ENCODE results near the gene RAB11FIP4. TPM values are rescaled to one million over a fixed set of nuclear protein-coding genes. Genes with fewer than 3 reads are reported as not detected.

The RAB11FIP4 gene
- total and polyA plus RNA-seq, 8 donors: 6.5 to 42.7 (median 24.5) TPM

DNA sequence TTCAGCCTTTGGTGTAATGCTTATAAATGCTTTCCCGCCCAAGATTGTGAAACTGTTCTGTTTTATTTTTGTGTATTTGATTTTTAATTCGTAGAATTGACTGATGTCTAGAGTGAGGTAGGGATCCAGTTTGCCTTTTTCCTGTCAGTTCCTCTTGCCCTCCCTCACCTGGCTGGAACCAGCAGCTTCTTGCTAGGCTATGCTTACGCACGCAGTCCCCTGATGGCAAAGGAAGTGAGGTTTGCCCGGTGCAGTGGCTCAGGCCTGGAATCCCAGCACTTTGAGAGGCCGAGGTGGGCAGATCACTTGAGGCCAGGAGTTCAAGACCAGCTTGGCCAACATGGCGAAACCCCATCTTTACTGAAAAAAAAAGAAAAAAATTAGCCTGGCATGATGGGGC lies 51.9 kb downstream of the RAB11FIP4 start:
- H3K4me1 ChIP-seq: peaks cover 0 to 4% (median 0%) of the 10 kb centered on the region in 3 donors
- no peak overlapping the region for H3K27ac ChIP-seq
- H3K36me3 ChIP-seq: no peaks in the 10 kb centered on the region
- no peak for DNase-seq
- no peaks in the 10 kb centered on the region for H3K9me3 ChIP-seq
- no peak for ATAC-seq
- intact Hi-C loops (cut with DNase I): no loop called here
- TF ChIP-seq, protein P1, sequence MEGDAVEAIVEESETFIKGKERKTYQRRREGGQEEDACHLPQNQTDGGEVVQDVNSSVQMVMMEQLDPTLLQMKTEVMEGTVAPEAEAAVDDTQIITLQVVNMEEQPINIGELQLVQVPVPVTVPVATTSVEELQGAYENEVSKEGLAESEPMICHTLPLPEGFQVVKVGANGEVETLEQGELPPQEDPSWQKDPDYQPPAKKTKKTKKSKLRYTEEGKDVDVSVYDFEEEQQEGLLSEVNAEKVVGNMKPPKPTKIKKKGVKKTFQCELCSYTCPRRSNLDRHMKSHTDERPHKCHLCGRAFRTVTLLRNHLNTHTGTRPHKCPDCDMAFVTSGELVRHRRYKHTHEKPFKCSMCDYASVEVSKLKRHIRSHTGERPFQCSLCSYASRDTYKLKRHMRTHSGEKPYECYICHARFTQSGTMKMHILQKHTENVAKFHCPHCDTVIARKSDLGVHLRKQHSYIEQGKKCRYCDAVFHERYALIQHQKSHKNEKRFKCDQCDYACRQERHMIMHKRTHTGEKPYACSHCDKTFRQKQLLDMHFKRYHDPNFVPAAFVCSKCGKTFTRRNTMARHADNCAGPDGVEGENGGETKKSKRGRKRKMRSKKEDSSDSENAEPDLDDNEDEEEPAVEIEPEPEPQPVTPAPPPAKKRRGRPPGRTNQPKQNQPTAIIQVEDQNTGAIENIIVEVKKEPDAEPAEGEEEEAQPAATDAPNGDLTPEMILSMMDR (IDR thresholded peaks at IDR 0.05): no peak
- no peak overlapping the region for H3K4me3 ChIP-seq
- H3K27me3 ChIP-seq: no peaks in the 10 kb centered on the region
- FAIRE-seq: no peak
- 84 to 91% methylated on average over 7 of the region's 7 CpGs for WGBS, 2 donors

DNA sequence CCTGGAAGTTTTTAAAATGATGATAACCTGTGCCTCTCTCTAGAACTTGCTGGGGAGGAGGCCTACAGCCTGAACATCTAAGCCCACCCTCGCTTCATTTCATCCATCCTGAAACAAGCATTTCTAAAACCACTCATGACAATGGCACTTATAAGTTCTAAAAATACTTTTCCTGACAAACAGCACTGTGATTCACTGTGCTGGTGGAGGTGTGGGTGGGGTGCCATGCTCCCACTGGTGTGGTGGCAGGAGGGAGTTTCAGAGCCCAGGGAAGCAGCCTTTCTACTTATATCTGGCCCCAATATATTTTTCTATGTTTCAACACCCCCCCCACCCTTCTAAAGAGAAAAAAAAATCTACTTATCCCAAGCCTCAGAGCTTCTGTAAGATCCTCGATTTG lies 52.6 kb downstream of the RAB11FIP4 start:
- no peak for FAIRE-seq
- Histone ChIP-seq H3K4me3 (no peak overlapping the region), H3K27ac (no peak overlapping the region), H3K27me3 (no peaks in the 10 kb centered on the region), H3K36me3 (no peaks in the 10 kb centered on the region), H3K4me1 (peaks cover 0 to 4% (median 0%) of the 10 kb centered on the region in 3 donors), H3K9me3 (no peaks in the 10 kb centered on the region)
- intact Hi-C loops (cut with DNase I): no loop called here
- 81 to 86% methylated on average over 2 of the region's 2 CpGs for WGBS, 2 donors
- no peak for ATAC-seq
- DNase-seq: no peak
- TF ChIP-seq, protein P1 (IDR thresholded peaks at IDR 0.05): no peak

DNA sequence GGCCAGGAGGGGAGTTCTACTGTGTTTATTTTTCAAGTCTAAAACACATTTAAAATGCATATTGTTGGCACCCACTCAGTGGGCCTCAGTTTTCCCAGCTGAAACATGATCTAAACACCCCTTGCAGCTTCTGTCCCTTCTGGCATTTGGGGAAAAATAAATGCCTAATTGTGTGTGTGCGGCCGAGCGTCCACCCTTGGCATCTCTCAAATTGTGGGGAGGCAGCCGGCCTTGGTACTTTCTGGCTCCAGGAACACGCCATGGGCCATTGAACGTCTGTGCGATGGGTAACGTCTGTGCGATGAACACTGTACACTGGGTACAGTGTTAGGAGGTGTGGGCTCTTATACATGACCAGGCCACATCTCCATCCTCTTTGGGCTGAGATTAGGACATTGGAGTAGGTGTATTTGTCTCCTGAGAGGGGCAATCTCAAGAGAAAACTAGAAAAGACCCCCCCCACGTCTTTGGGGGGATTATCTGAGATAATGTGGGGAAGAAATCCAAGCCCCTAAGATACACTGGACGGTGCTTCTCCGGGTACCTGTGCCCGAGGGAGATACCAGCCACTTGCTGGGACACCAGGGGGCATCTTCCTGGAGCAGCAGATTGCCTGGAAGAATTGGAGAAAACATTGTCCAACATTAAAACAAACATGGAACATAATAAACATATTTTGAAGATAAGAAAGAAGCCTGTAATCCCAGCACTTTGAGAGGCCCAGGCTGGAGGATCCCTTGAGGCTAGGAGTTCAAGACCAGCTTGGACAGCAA lies 54.9 kb downstream of the RAB11FIP4 start:
- FAIRE-seq (no peak), ATAC-seq (no peak), DNase-seq (peak in 1 of 6 donors; percentile 10)
- H3K4me3 ChIP-seq: no peak overlapping the region
- H3K4me1 ChIP-seq: no peaks in the 10 kb centered on the region
- H3K27ac ChIP-seq: no peak overlapping the region
- H3K36me3 ChIP-seq: no peaks in the 10 kb centered on the region
- no peaks in the 10 kb centered on the region for H3K9me3 ChIP-seq
- WGBS, 2 donors: 85 to 86% methylated on average over 13 of the region's 13 CpGs
- no peaks in the 10 kb centered on the region for H3K27me3 ChIP-seq
- intact Hi-C loops (cut with DNase I): no loop called here
- TF ChIP-seq, protein P1 (IDR thresholded peaks at IDR 0.05): no peak

DNA sequence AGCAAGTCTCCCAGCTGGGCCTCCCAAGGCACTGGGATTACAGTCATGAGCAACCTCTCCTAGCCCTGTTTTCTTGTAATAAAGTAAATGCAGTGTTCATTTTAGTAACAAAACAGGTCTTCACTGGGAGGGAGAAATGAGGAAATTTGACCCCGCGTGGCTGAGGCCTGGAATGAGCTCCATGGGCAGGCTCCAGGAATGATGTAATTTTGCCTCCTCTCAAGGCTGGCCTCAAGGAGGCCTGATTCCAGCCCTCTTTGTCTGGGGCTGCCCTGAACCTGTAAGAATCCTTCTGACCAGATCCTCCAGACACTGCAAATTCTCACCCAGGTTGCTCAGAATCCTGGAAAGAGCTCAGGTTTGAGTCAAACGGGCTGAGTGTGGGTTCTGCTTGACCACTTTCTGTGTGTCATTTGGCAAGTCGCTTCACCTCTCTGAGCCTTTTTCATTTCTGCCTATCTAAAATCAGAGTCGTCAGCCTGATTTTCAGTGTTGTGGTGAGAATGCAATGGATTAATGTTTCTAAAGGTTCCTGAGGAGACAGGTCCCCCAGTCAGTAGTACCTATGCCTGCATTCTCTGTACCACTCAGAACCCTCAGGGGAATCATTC lies 57.1 kb downstream of the RAB11FIP4 start:
- H3K27me3 ChIP-seq: no peaks in the 10 kb centered on the region
- intact Hi-C loops (cut with DNase I): no loop called here
- TF ChIP-seq, protein P1 (IDR thresholded peaks at IDR 0.05): no peak
- no peaks in the 10 kb centered on the region for H3K9me3 ChIP-seq
- peaks cover 0 to 3% (median 0%) of the 10 kb centered on the region in 3 donors for H3K4me1 ChIP-seq
- no peak overlapping the region for H3K27ac ChIP-seq
- FAIRE-seq (no peak), ATAC-seq (peak in 1 of 4 donors; percentile 18), DNase-seq (no peak)
- no peak overlapping the region for H3K4me3 ChIP-seq
- H3K36me3 ChIP-seq: no peaks in the 10 kb centered on the region
- 74 to 81% methylated on average over 5 of the region's 5 CpGs for WGBS, 2 donors

DNA sequence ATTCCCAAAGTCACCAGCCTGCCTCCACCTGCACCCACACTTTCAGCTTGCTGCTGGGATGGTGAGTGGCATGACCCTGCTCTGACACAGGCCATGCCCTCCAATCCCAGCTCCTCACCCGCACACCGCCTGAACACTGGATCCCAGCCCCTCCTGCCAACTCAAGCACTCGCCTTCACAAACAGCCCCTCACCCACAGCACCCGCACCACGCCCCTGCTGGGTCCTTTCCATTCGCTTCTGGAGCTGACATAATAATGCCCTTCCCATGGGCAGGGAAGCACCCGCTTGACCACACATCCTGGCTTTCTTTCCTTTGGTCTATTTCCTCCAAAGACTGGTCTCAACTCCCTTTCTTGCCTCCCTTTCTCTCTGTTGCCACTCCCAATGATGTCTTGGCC lies 57.6 kb downstream of the RAB11FIP4 start:
- FAIRE-seq (no peak), ATAC-seq (no peak), DNase-seq (no peak)
- intact Hi-C loops (cut with DNase I): no loop called here
- no peaks in the 10 kb centered on the region for H3K36me3 ChIP-seq
- peaks cover 0 to 3% (median 0%) of the 10 kb centered on the region in 3 donors for H3K4me1 ChIP-seq
- WGBS, 2 donors: 91 to 92% methylated on average over 7 of the region's 7 CpGs
- H3K4me3 ChIP-seq: no peak overlapping the region
- H3K27ac ChIP-seq: no peak overlapping the region
- no peaks in the 10 kb centered on the region for H3K27me3 ChIP-seq
- TF ChIP-seq, protein P1 (IDR thresholded peaks at IDR 0.05): no peak
- H3K9me3 ChIP-seq: no peaks in the 10 kb centered on the region

Data from pancreas (tissue), 10 donors.